Measurements from ENCODE around the gene PTER. TPM values are rescaled to one million over a fixed set of nuclear protein-coding genes. Genes with fewer than 3 reads are reported as not detected.

Gene PTER
- total RNA-seq, 3 donors from 2014 or later: 18.4 to 30.3 (median 22.6) TPM

- DNase-seq (ENCODE audit: low spot score in 2 of 2): no peak
- H3K27me3 ChIP-seq: no peaks in the 10 kb centered on the region
- no peak overlapping the region for H3K4me3 ChIP-seq
- TF ChIP-seq POLR2A (IDR thresholded peaks at IDR 0.05) (no peak), POLR2AphosphoS5 (IDR thresholded peaks at IDR 0.05) (no peak)
- H3K9me3 ChIP-seq: no peaks in the 10 kb centered on the region
- no peaks in the 10 kb centered on the region for H3K4me1 ChIP-seq
- H3K27ac ChIP-seq: no peak overlapping the region
- intact Hi-C loops (cut with DNase I; ENCODE audit: low total_unique reads): no loop called here
- no peaks in the 10 kb centered on the region for H3K36me3 ChIP-seq
Measured at GRCh38 chr10:16483241-16483917, 46.6 kb downstream of the PTER start.

GRCh38 chr10:16490511-16490910, 53.7 kb downstream of the PTER start:
- TF ChIP-seq POLR2A (IDR thresholded peaks at IDR 0.05): no peak
- no peak for TF ChIP-seq POLR2AphosphoS5 (IDR thresholded peaks at IDR 0.05)
- TF ChIP-seq CTCF (IDR thresholded peaks at IDR 0.05): no peak
- no peak for DNase-seq (ENCODE audit: low spot score in 2 of 2)
- H3K4me1 ChIP-seq: no peaks in the 10 kb centered on the region
- no peaks in the 10 kb centered on the region for H3K36me3 ChIP-seq
- no peaks in the 10 kb centered on the region for H3K27me3 ChIP-seq
- no peak overlapping the region for H3K27ac ChIP-seq
- intact Hi-C loops (cut with DNase I; ENCODE audit: low total_unique reads): no loop called here
- H3K4me3 ChIP-seq: no peak overlapping the region
- no peaks in the 10 kb centered on the region for H3K9me3 ChIP-seq

- H3K9me3 ChIP-seq: no peaks in the 10 kb centered on the region
- H3K36me3 ChIP-seq: no peaks in the 10 kb centered on the region
- TF ChIP-seq POLR2AphosphoS5 (IDR thresholded peaks at IDR 0.05): no peak
- no peak for TF ChIP-seq POLR2A (IDR thresholded peaks at IDR 0.05)
- TF ChIP-seq CTCF (IDR thresholded peaks at IDR 0.05): no peak
- no peaks in the 10 kb centered on the region for H3K27me3 ChIP-seq
- H3K4me3 ChIP-seq: no peak overlapping the region
- no peak overlapping the region for H3K27ac ChIP-seq
- intact Hi-C loops (cut with DNase I; ENCODE audit: low total_unique reads): no loop called here
- no peaks in the 10 kb centered on the region for H3K4me1 ChIP-seq
- DNase-seq (ENCODE audit: low spot score in 2 of 2): no peak
Measured at GRCh38 chr10:16491933-16492332, 55.1 kb downstream of the PTER start.

- TF ChIP-seq POLR2AphosphoS5 (IDR thresholded peaks at IDR 0.05) (no peak), POLR2A (IDR thresholded peaks at IDR 0.05) (no peak), CTCF (IDR thresholded peaks at IDR 0.05) (no peak)
- Histone ChIP-seq H3K4me1 (no peaks in the 10 kb centered on the region), H3K9me3 (no peaks in the 10 kb centered on the region), H3K36me3 (no peaks in the 10 kb centered on the region), H3K27me3 (no peaks in the 10 kb centered on the region), H3K4me3 (no peak overlapping the region), H3K27ac (no peak overlapping the region)
- no peak for DNase-seq (ENCODE audit: low spot score in 2 of 2)
- intact Hi-C loops (cut with DNase I; ENCODE audit: low total_unique reads): no loop called here
Measured at GRCh38 chr10:16493884-16494536, 57.2 kb downstream of the PTER start.

GRCh38 chr10:16497911-16498310, 61.1 kb downstream of the PTER start:
- H3K4me3 ChIP-seq: no peak overlapping the region
- TF ChIP-seq POLR2AphosphoS5 (IDR thresholded peaks at IDR 0.05) (no peak), CTCF (IDR thresholded peaks at IDR 0.05) (no peak), POLR2A (IDR thresholded peaks at IDR 0.05) (no peak)
- H3K27me3 ChIP-seq: no peaks in the 10 kb centered on the region
- intact Hi-C loops (cut with DNase I; ENCODE audit: low total_unique reads): no loop called here
- H3K4me1 ChIP-seq: no peaks in the 10 kb centered on the region
- no peaks in the 10 kb centered on the region for H3K9me3 ChIP-seq
- H3K27ac ChIP-seq: no peak overlapping the region
- DNase-seq (ENCODE audit: low spot score in 2 of 2): no peak
- no peaks in the 10 kb centered on the region for H3K36me3 ChIP-seq
